ENCODE data around the gene EHBP1L1. TPM values are rescaled to one million over a fixed set of nuclear protein-coding genes. Genes with fewer than 3 reads are reported as not detected.

EHBP1L1 gene
- total RNA-seq, 1 experiment from 2014 or later, result 126 TPM

DNA sequence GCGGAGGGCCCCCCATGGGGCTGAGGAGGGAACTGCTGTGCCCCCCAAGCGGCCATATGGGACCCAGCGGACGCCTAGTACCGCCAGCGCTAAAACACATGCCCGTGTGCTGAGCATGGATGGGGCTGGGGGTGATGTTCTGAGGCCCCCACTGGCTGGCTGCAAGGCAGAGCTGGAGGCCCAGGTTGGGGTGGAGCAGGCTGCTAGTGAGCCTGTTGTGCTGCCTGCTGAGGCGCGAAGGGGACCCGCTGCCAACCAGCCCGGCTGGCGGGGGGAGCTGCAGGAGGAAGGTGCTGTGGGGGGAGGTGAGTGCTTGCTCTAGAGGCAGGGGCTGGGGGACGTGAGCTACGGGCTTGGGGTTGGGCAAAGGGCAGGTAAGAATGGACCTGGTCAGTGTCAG lies 42.9 kb downstream of the EHBP1L1 start:
- Histone ChIP-seq H3K4me1 (ENCODE audit: insufficient read depth, low read length) (peaks cover 10% of the 10 kb centered on the region), H3K4me2 (ENCODE audit: low read length) (no peak overlapping the region), H2AFZ (ENCODE audit: low read length) (no peak overlapping the region), H3K9me3 (ENCODE audit: low read length) (no peaks in the 10 kb centered on the region), H4K20me1 (ENCODE audit: low read length) (peaks cover 17% of the 10 kb centered on the region), H3K36me3 (ENCODE audit: low read depth, low read length) (peaks cover 43% of the 10 kb centered on the region), H3K9me2 (replicated peaks; ENCODE audit: low read length) (no peaks in the 10 kb centered on the region), H3K9ac (ENCODE audit: low read length) (no peak overlapping the region), H3K4me3 (ENCODE audit: low read length) (no peak overlapping the region), H3K27me3 (ENCODE audit: low read length) (no peaks in the 10 kb centered on the region), H3K27ac (ENCODE audit: low read length) (no peak overlapping the region), H3K79me2 (ENCODE audit: low read length) (peaks cover 53% of the 10 kb centered on the region), H3F3A (ENCODE audit: low read length, unreplicated experiment) (no peaks in the 10 kb centered on the region)
- TF ChIP-seq EZH2phosphoT487 (IDR thresholded peaks at IDR 0.05; ENCODE audit: borderline replicate concordance, low read length) (no peak), EZH2 (IDR thresholded peaks at IDR 0.05; ENCODE audit: low read length, unreplicated experiment) (no peak)
- DNase-seq (no peak), ATAC-seq (no peak)
- intact Hi-C loops (cut with micrococcal nuclease), result loop anchor here (10.0 kb wide), 1 partner anchor 74 kb away; no protein-coding TSS in a partner anchor
- CTCF ChIA-PET, result no interaction called here
- POLR2A ChIA-PET (ENCODE audit: unreplicated experiment), result no interaction called here
- BruUV-seq (replicated peaks), result no TSS peak

DNA sequence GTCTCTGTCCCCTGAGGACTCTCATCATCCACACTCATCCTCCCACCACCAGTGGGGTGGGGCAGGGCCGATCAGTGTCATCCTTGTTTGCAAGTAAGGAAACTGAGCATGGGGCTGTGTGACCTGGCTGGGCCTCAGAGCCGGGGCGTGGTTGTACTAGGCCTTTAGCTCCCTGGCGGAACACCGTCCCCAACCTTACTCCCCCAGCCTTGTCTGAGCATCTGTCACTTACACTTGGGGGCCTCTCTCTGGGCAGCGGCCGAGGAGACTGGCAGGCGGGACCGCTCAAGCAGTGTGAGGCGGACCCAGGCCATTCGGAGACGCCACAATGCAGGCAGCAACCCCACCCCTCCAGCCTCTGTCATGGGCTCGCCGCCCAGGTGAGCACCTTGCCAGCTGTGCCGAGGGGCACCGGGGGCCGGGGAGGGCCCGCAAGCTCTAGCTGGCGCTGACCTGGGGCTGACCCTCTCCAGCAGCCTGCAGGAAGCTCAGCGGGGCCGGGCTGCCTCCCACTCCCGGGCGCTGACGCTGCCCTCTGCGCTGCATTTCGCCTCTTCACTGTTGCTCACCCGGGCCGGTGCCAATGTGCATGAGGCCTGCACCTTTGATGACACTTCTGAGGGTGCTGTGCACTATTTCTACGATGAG lies 43.6 kb downstream of the EHBP1L1 start:
- TF ChIP-seq EZH2 (IDR thresholded peaks at IDR 0.05; ENCODE audit: low read length, unreplicated experiment) (no peak), EZH2phosphoT487 (IDR thresholded peaks at IDR 0.05; ENCODE audit: borderline replicate concordance, low read length) (no peak)
- TF ChIP-seq, protein P1, sequence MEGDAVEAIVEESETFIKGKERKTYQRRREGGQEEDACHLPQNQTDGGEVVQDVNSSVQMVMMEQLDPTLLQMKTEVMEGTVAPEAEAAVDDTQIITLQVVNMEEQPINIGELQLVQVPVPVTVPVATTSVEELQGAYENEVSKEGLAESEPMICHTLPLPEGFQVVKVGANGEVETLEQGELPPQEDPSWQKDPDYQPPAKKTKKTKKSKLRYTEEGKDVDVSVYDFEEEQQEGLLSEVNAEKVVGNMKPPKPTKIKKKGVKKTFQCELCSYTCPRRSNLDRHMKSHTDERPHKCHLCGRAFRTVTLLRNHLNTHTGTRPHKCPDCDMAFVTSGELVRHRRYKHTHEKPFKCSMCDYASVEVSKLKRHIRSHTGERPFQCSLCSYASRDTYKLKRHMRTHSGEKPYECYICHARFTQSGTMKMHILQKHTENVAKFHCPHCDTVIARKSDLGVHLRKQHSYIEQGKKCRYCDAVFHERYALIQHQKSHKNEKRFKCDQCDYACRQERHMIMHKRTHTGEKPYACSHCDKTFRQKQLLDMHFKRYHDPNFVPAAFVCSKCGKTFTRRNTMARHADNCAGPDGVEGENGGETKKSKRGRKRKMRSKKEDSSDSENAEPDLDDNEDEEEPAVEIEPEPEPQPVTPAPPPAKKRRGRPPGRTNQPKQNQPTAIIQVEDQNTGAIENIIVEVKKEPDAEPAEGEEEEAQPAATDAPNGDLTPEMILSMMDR (conservative IDR thresholded peaks at IDR 0.05; ENCODE audit: low read depth, low read length), result no peak
- no peak overlapping the region for H2AFZ ChIP-seq (ENCODE audit: low read length)
- H3K9ac ChIP-seq (ENCODE audit: low read length), result no peak overlapping the region
- no peaks in the 10 kb centered on the region for H3K9me2 ChIP-seq (replicated peaks; ENCODE audit: low read length)
- H3K9me3 ChIP-seq (ENCODE audit: low read length), result no peaks in the 10 kb centered on the region
- no peak overlapping the region for H3K4me3 ChIP-seq (ENCODE audit: low read length)
- POLR2A ChIA-PET (ENCODE audit: unreplicated experiment), result no interaction called here
- H3K27ac ChIP-seq (ENCODE audit: low read length), result no peak overlapping the region
- CTCF ChIA-PET, result no interaction called here
- ATAC-seq (no peak), DNase-seq (no peak)
- intact Hi-C loops (cut with micrococcal nuclease), result loop anchor here (10.0 kb wide), 1 partner anchor 75 kb away; no protein-coding TSS in a partner anchor
- BruUV-seq (replicated peaks), result no TSS peak
- peaks cover 47% of the 10 kb centered on the region for H3K79me2 ChIP-seq (ENCODE audit: low read length)
- peaks cover 10% of the 10 kb centered on the region for H3K4me1 ChIP-seq (ENCODE audit: insufficient read depth, low read length)
- H4K20me1 ChIP-seq (ENCODE audit: low read length), result peaks cover 17% of the 10 kb centered on the region
- no peak overlapping the region for H3K4me2 ChIP-seq (ENCODE audit: low read length)
- peaks cover 43% of the 10 kb centered on the region for H3K36me3 ChIP-seq (ENCODE audit: low read depth, low read length)
- no peaks in the 10 kb centered on the region for H3K27me3 ChIP-seq (ENCODE audit: low read length)
- H3F3A ChIP-seq (ENCODE audit: low read length, unreplicated experiment), result no peaks in the 10 kb centered on the region

DNA sequence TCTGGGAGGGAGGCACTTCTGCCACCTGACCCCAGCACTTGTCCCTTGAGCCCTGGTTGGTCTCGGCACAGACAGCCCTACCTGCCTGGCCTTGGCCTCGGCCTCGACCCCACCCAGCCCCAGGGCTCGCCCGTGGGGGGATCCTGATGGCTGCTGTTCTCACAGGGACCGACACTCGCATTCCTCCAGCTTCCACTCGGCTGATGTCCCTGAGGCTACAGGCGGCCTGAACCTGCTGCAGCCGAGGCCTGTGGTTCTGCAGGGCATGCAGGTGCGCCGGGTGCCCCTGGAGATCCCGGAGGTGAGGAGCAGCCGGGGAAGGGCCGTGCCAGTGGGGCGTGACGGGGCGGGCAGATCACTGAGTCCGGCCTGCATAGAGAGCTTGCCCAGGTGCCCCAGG lies 44.8 kb downstream of the EHBP1L1 start:
- Histone ChIP-seq H4K20me1 (ENCODE audit: low read length) (peaks cover 17% of the 10 kb centered on the region), H3K79me2 (ENCODE audit: low read length) (peaks cover 42% of the 10 kb centered on the region), H3K27me3 (ENCODE audit: low read length) (no peaks in the 10 kb centered on the region)

More for the DNA sequence above, 44.8 kb downstream of the EHBP1L1 start:
- no TSS peak for BruUV-seq (replicated peaks)
- no peak for TF ChIP-seq EZH2phosphoT487 (IDR thresholded peaks at IDR 0.05; ENCODE audit: borderline replicate concordance, low read length)
- TF ChIP-seq, protein P1 (conservative IDR thresholded peaks at IDR 0.05; ENCODE audit: low read depth, low read length), result no peak
- no peak for TF ChIP-seq EZH2 (IDR thresholded peaks at IDR 0.05; ENCODE audit: low read length, unreplicated experiment)
- intact Hi-C loops (cut with micrococcal nuclease), result no loop called here
- Histone ChIP-seq H3K9ac (ENCODE audit: low read length) (no peak overlapping the region), H3K9me2 (replicated peaks; ENCODE audit: low read length) (no peaks in the 10 kb centered on the region), H3F3A (ENCODE audit: low read length, unreplicated experiment) (no peaks in the 10 kb centered on the region), H3K36me3 (ENCODE audit: low read depth, low read length) (peaks cover 45% of the 10 kb centered on the region), H3K4me3 (ENCODE audit: low read length) (no peak overlapping the region), H3K27ac (ENCODE audit: low read length) (no peak overlapping the region), H3K4me2 (ENCODE audit: low read length) (no peak overlapping the region), H2AFZ (ENCODE audit: low read length) (no peak overlapping the region), H3K4me1 (ENCODE audit: insufficient read depth, low read length) (peaks cover 10% of the 10 kb centered on the region), H3K9me3 (ENCODE audit: low read length) (no peaks in the 10 kb centered on the region)
- ChIA-PET POLR2A (ENCODE audit: unreplicated experiment) (no interaction called here), CTCF (no interaction called here)
- DNase-seq, result no peak
- ATAC-seq, result no peak
